ENCODE measurements around the gene AZU1.
"Not testable (repeated sequence)": the region's sequence is repeated elsewhere in the genome, so short reads cannot be mapped to it uniquely, and the experiment has no call there.

Gene AZU1

GRCh38 chr19:853014-853585, 25.5 kb downstream of the AZU1 start:
- H3K27me3 ChIP-seq (ENCODE audit: insufficient read depth, low read length, poor library complexity) = no peaks in the 10 kb centered on the region
- no peaks in the 10 kb centered on the region for H3K4me1 ChIP-seq (ENCODE audit: insufficient read depth, low read length)
- H3K36me3 ChIP-seq (ENCODE audit: insufficient read depth, low read length) = no peaks in the 10 kb centered on the region
- no peaks in the 10 kb centered on the region for H4K20me1 ChIP-seq (ENCODE audit: insufficient read depth, low read length)
- ATAC-seq (ENCODE audit: insufficient read depth, low read depth) (no peak), DNase-seq (no peak)
- TF ChIP-seq CTCF (IDR thresholded peaks at IDR 0.05; ENCODE audit: borderline replicate concordance, extremely low read depth, low read length, poor library complexity, severe bottlenecking) = no peak
- TF ChIP-seq EZH2 (IDR thresholded peaks at IDR 0.05; ENCODE audit: borderline replicate concordance, low read depth, low read length, severe bottlenecking) = no peak
- no peak overlapping the region for H3K27ac ChIP-seq (ENCODE audit: low read length)
- no peak overlapping the region for H3K4me3 ChIP-seq (ENCODE audit: low read depth in 1 of 2, low read length in 2 of 2)
- H3K79me2 ChIP-seq (ENCODE audit: insufficient read depth, low read length) = no peaks in the 10 kb centered on the region
- no peak overlapping the region for H2AFZ ChIP-seq (ENCODE audit: low read depth, low read length)
- no peak overlapping the region for H3K4me2 ChIP-seq (ENCODE audit: insufficient read depth, low read length)
- H3K9ac ChIP-seq (ENCODE audit: low read depth, low read length) = no peak overlapping the region
- H3K9me3 ChIP-seq (ENCODE audit: insufficient read depth, low read length, severe bottlenecking) = no peaks in the 10 kb centered on the region

DNA sequence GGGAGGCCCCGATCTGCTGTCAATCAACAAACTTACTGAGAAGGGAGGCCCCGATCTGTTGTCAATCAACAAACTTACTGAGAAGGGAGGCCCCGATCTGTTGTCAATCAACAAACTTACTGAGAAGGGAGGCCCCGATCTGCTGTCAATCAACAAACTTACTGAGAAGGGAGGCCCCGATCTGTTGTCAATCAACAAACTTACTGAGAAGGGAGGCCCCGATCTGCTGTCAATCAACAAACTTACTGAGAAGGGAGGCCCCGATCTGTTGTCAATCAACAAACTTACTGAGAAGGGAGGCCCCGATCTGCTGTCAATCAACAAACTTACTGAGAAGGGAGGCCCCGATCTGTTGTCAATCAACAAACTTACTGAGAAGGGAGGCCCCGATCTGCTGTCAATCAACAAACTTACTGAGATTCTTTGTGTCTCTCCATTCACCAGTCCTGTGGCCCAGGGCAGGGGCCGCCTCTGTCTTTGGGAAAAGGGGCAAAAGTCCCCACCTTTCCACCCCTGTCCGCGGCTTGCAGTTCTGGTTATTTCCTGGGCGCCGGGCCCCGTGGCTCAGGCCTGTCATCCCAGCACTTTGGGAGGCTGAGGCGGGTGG, 26.1 kb downstream of the AZU1 start:
- ATAC-seq (ENCODE audit: insufficient read depth, low read depth); H3K27ac ChIP-seq (ENCODE audit: low read length); H3K4me3 ChIP-seq (ENCODE audit: low read depth in 1 of 2, low read length in 2 of 2); H2AFZ ChIP-seq (ENCODE audit: low read depth, low read length); H3K9ac ChIP-seq (ENCODE audit: low read depth, low read length); H3K9me3 ChIP-seq (ENCODE audit: insufficient read depth, low read length, severe bottlenecking); H3K27me3 ChIP-seq (ENCODE audit: insufficient read depth, low read length, poor library complexity); H3K36me3 ChIP-seq (ENCODE audit: insufficient read depth, low read length); H3K4me2 ChIP-seq (ENCODE audit: insufficient read depth, low read length); H4K20me1 ChIP-seq (ENCODE audit: insufficient read depth, low read length); H3K79me2 ChIP-seq (ENCODE audit: insufficient read depth, low read length); H3K4me1 ChIP-seq (ENCODE audit: insufficient read depth, low read length); DNase-seq: not testable (repeated sequence)

GRCh38 chr19:854549-854948, 26.9 kb downstream of the AZU1 start:
- no peaks in the 10 kb centered on the region for H3K4me1 ChIP-seq (ENCODE audit: insufficient read depth, low read length)
- ATAC-seq (ENCODE audit: insufficient read depth, low read depth) (no peak), DNase-seq (no peak)
- no peak overlapping the region for H2AFZ ChIP-seq (ENCODE audit: low read depth, low read length)
- no peaks in the 10 kb centered on the region for H3K36me3 ChIP-seq (ENCODE audit: insufficient read depth, low read length)
- no peak overlapping the region for H3K27ac ChIP-seq (ENCODE audit: low read length)
- no peak overlapping the region for H3K9ac ChIP-seq (ENCODE audit: low read depth, low read length)
- no peaks in the 10 kb centered on the region for H4K20me1 ChIP-seq (ENCODE audit: insufficient read depth, low read length)
- H3K4me2 ChIP-seq (ENCODE audit: insufficient read depth, low read length) = no peak overlapping the region
- H3K79me2 ChIP-seq (ENCODE audit: insufficient read depth, low read length) = no peaks in the 10 kb centered on the region
- H3K4me3 ChIP-seq (ENCODE audit: low read depth in 1 of 2, low read length in 2 of 2) = no peak overlapping the region
- no peak for TF ChIP-seq EZH2 (IDR thresholded peaks at IDR 0.05; ENCODE audit: borderline replicate concordance, low read depth, low read length, severe bottlenecking)
- no peak for TF ChIP-seq CTCF (IDR thresholded peaks at IDR 0.05; ENCODE audit: borderline replicate concordance, extremely low read depth, low read length, poor library complexity, severe bottlenecking)
- no peaks in the 10 kb centered on the region for H3K27me3 ChIP-seq (ENCODE audit: insufficient read depth, low read length, poor library complexity)
- no peaks in the 10 kb centered on the region for H3K9me3 ChIP-seq (ENCODE audit: insufficient read depth, low read length, severe bottlenecking)

DNA sequence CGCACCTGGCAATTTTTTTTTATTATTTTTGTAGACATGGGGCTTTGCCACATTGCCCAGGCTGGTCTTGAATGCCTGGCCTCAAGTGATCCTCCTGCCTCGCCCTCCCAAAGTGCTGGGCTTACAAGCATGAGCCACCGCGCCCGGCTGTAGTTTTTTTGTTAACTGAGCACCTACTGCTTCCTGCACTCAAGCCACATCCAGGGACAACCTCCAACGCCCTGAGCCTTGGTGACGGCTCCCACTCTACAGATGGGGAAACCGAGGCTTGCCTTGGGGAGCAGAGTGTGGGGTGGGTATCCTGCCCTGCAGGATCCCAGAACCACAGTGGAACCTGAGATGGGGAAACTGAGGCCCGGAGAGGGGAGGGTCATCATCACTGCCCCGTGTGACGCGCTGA, 27.5 kb downstream of the AZU1 start:
- no peak overlapping the region for H3K27ac ChIP-seq (ENCODE audit: low read length)
- no peak overlapping the region for H3K4me2 ChIP-seq (ENCODE audit: insufficient read depth, low read length)
- TF ChIP-seq EZH2 (IDR thresholded peaks at IDR 0.05; ENCODE audit: borderline replicate concordance, low read depth, low read length, severe bottlenecking) = no peak
- no peak for TF ChIP-seq CTCF (IDR thresholded peaks at IDR 0.05; ENCODE audit: borderline replicate concordance, extremely low read depth, low read length, poor library complexity, severe bottlenecking)
- no peak for ATAC-seq (ENCODE audit: insufficient read depth, low read depth)
- H3K4me3 ChIP-seq (ENCODE audit: low read depth in 1 of 2, low read length in 2 of 2) = no peak overlapping the region
- no peaks in the 10 kb centered on the region for H3K4me1 ChIP-seq (ENCODE audit: insufficient read depth, low read length)
- DNase-seq = no peak
- H3K36me3 ChIP-seq (ENCODE audit: insufficient read depth, low read length) = no peaks in the 10 kb centered on the region
- H3K79me2 ChIP-seq (ENCODE audit: insufficient read depth, low read length) = no peaks in the 10 kb centered on the region
- H2AFZ ChIP-seq (ENCODE audit: low read depth, low read length) = no peak overlapping the region
- H3K9ac ChIP-seq (ENCODE audit: low read depth, low read length) = no peak overlapping the region
- H3K27me3 ChIP-seq (ENCODE audit: insufficient read depth, low read length, poor library complexity) = no peaks in the 10 kb centered on the region
- no peaks in the 10 kb centered on the region for H4K20me1 ChIP-seq (ENCODE audit: insufficient read depth, low read length)
- no peaks in the 10 kb centered on the region for H3K9me3 ChIP-seq (ENCODE audit: insufficient read depth, low read length, severe bottlenecking)

Data from DND-41 (cell line).